ENCODE results near the gene TIMM17A.

The TIMM17A gene

DNA sequence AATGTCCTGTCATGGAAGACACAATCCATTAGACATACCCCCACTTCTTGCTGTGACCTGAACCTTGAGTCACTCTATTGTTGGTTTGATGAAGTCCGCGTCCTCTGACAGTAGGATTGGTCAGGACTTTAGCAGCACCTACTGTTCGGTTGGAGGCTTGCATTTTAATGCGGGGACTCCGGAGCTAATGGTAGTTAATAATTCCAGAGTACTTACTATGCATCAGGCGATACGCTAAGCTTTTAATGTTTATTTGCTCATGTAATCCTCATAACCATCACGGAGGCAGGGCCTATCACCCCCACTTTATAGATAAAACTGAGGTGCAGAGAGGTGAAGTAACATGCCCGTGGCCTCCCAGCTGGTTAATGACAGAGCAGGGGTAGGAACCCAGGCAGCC, 47.2 kb downstream of the TIMM17A start:
- TF ChIP-seq YY1 (IDR thresholded peaks at IDR 0.05; ENCODE audit: low read depth) (no peak), EGR1 (IDR thresholded peaks at IDR 0.05) (no peak), CREB1 (IDR thresholded peaks at IDR 0.05; ENCODE audit: low read depth) (no peak), FOXM1 (IDR thresholded peaks at IDR 0.05; ENCODE audit: borderline replicate concordance, low read depth) (no peak), ZBTB7A (IDR thresholded peaks at IDR 0.05; ENCODE audit: low read depth) (no peak), TEAD4 (IDR thresholded peaks at IDR 0.05) (no peak), TAF1 (IDR thresholded peaks at IDR 0.05; ENCODE audit: low read depth) (no peak), CEBPB (IDR thresholded peaks at IDR 0.05) (no peak), RAD21 (IDR thresholded peaks at IDR 0.05; ENCODE audit: low read depth) (no peak), TCF12 (IDR thresholded peaks at IDR 0.05; ENCODE audit: low read depth) (no peak), EP300 (IDR thresholded peaks at IDR 0.05; ENCODE audit: borderline replicate concordance) (no peak), NFIC (IDR thresholded peaks at IDR 0.05) (no peak)
- TF ChIP-seq, protein P1, sequence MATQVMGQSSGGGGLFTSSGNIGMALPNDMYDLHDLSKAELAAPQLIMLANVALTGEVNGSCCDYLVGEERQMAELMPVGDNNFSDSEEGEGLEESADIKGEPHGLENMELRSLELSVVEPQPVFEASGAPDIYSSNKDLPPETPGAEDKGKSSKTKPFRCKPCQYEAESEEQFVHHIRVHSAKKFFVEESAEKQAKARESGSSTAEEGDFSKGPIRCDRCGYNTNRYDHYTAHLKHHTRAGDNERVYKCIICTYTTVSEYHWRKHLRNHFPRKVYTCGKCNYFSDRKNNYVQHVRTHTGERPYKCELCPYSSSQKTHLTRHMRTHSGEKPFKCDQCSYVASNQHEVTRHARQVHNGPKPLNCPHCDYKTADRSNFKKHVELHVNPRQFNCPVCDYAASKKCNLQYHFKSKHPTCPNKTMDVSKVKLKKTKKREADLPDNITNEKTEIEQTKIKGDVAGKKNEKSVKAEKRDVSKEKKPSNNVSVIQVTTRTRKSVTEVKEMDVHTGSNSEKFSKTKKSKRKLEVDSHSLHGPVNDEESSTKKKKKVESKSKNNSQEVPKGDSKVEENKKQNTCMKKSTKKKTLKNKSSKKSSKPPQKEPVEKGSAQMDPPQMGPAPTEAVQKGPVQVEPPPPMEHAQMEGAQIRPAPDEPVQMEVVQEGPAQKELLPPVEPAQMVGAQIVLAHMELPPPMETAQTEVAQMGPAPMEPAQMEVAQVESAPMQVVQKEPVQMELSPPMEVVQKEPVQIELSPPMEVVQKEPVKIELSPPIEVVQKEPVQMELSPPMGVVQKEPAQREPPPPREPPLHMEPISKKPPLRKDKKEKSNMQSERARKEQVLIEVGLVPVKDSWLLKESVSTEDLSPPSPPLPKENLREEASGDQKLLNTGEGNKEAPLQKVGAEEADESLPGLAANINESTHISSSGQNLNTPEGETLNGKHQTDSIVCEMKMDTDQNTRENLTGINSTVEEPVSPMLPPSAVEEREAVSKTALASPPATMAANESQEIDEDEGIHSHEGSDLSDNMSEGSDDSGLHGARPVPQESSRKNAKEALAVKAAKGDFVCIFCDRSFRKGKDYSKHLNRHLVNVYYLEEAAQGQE (IDR thresholded peaks at IDR 0.05; ENCODE audit: low read depth), result no peak
- TF ChIP-seq, protein P2, sequence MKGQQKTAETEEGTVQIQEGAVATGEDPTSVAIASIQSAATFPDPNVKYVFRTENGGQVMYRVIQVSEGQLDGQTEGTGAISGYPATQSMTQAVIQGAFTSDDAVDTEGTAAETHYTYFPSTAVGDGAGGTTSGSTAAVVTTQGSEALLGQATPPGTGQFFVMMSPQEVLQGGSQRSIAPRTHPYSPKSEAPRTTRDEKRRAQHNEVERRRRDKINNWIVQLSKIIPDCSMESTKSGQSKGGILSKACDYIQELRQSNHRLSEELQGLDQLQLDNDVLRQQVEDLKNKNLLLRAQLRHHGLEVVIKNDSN (IDR thresholded peaks at IDR 0.05), result no peak
- TF ChIP-seq, protein P3, sequence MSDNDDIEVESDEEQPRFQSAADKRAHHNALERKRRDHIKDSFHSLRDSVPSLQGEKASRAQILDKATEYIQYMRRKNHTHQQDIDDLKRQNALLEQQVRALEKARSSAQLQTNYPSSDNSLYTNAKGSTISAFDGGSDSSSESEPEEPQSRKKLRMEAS (IDR thresholded peaks at IDR 0.05), result no peak

DNA sequence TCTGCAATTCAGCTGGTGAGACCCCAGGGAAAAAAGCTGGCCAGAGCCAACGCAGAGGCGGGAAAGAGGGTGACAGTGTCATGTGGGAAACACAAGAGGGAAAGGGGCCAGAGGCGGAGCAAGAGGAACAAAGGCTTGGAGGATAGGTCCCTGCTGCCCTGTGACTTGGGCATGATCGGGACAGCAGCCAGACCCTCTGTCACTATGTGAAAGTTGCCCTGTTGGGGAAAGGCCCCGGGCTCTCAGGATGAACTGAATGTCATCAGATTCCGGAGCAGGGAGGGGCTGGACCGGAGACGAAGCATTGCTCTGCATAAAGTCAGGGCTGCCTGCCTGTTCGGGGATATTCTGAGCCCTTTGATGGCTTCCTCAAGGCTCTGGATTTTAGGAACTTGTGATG, 49.4 kb downstream of the TIMM17A start:
- TF ChIP-seq TAF1 (IDR thresholded peaks at IDR 0.05; ENCODE audit: low read depth) (no peak), ZBTB7A (IDR thresholded peaks at IDR 0.05; ENCODE audit: low read depth) (no peak), CEBPB (IDR thresholded peaks at IDR 0.05) (no peak), EP300 (IDR thresholded peaks at IDR 0.05; ENCODE audit: borderline replicate concordance) (no peak), RAD21 (IDR thresholded peaks at IDR 0.05; ENCODE audit: low read depth) (no peak), FOXM1 (IDR thresholded peaks at IDR 0.05; ENCODE audit: borderline replicate concordance, low read depth) (no peak), TCF12 (IDR thresholded peaks at IDR 0.05; ENCODE audit: low read depth) (no peak), TEAD4 (IDR thresholded peaks at IDR 0.05) (no peak), EGR1 (IDR thresholded peaks at IDR 0.05) (no peak), CREB1 (IDR thresholded peaks at IDR 0.05; ENCODE audit: low read depth) (no peak), YY1 (IDR thresholded peaks at IDR 0.05; ENCODE audit: low read depth) (no peak), NFIC (IDR thresholded peaks at IDR 0.05) (no peak)
- TF ChIP-seq, protein P2 (IDR thresholded peaks at IDR 0.05), result no peak
- TF ChIP-seq, protein P3 (IDR thresholded peaks at IDR 0.05), result no peak
- TF ChIP-seq, protein P1 (IDR thresholded peaks at IDR 0.05; ENCODE audit: low read depth), result no peak

DNA sequence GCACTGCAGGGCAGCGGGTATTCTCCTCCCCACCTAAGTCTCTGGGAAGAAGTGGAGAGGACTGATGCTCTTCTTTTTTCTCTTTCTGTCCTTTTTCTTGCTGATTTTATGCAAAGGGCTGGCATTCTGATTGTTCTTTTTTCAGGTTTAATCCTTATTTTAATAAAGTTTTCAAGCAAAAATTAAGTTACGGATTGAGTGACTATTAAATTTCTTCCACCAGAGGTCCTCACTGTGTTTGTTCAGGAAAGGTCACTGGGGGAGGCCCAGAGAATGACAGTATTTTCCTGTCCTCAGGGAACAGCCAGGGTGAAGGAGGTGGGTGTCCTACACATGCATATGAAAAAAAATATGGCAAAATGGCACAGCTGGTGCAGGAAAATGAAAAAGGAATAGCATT, 50.7 kb downstream of the TIMM17A start:
- peak; percentile 84 for TF ChIP-seq TEAD4 (IDR thresholded peaks at IDR 0.05)
- TF ChIP-seq, protein P1 (IDR thresholded peaks at IDR 0.05; ENCODE audit: low read depth), result no peak
- TF ChIP-seq CEBPB (IDR thresholded peaks at IDR 0.05), result no peak
- TF ChIP-seq ZBTB7A (IDR thresholded peaks at IDR 0.05; ENCODE audit: low read depth), result no peak
- TF ChIP-seq EGR1 (IDR thresholded peaks at IDR 0.05), result no peak
- TF ChIP-seq TCF12 (IDR thresholded peaks at IDR 0.05; ENCODE audit: low read depth), result no peak
- TF ChIP-seq, protein P2 (IDR thresholded peaks at IDR 0.05), result no peak
- peak; percentile 57 for TF ChIP-seq RAD21 (IDR thresholded peaks at IDR 0.05; ENCODE audit: low read depth)

DNA sequence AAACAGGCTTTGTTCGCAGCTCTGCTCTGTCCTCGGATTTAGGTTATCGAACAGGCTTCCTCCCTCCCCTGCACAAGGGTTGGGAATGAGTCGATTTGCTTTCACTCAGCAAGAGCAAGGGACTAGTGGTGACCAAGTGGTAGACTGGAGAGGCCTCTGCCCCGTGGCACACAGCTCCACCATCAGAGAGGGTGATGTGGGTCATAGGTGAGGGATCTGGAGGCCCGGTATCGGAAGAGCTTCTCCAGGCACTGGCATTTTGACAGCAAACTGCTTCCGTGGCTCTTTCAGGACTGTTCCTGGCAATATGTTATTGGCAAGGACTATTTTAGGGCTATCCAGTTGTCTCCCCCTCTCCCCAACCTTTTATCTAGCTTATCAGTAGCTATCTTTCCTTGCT, 52.0 kb downstream of the TIMM17A start:
- TF ChIP-seq TCF12 (IDR thresholded peaks at IDR 0.05; ENCODE audit: low read depth) (no peak), RAD21 (IDR thresholded peaks at IDR 0.05; ENCODE audit: low read depth) (no peak), FOXM1 (IDR thresholded peaks at IDR 0.05; ENCODE audit: borderline replicate concordance, low read depth) (no peak), CREB1 (IDR thresholded peaks at IDR 0.05; ENCODE audit: low read depth) (no peak), EGR1 (IDR thresholded peaks at IDR 0.05) (no peak), NFIC (IDR thresholded peaks at IDR 0.05) (no peak), TEAD4 (IDR thresholded peaks at IDR 0.05) (no peak), TAF1 (IDR thresholded peaks at IDR 0.05; ENCODE audit: low read depth) (no peak), ZBTB7A (IDR thresholded peaks at IDR 0.05; ENCODE audit: low read depth) (no peak), CEBPB (IDR thresholded peaks at IDR 0.05) (no peak), EP300 (IDR thresholded peaks at IDR 0.05; ENCODE audit: borderline replicate concordance) (no peak), YY1 (IDR thresholded peaks at IDR 0.05; ENCODE audit: low read depth) (no peak)
- TF ChIP-seq, protein P3 (IDR thresholded peaks at IDR 0.05), result no peak
- TF ChIP-seq, protein P1 (IDR thresholded peaks at IDR 0.05; ENCODE audit: low read depth), result no peak
- TF ChIP-seq, protein P2 (IDR thresholded peaks at IDR 0.05), result no peak
